HG02884 (cell line): ENCODE data around the gene GTSE1.
"Not testable (repeated sequence)": the region's sequence is repeated elsewhere in the genome, so short reads cannot be mapped to it uniquely, and the experiment has no call there.

Experiments used
- ATAC-seq: cut with Tn5 transposase; IDR thresholded peaks from one replicate; pipeline ENCODE4 v1.9.1; 2021; ENCODE audit warnings: mild to moderate bottlenecking, moderate library complexity; ENCODE audit not compliant: unreplicated experiment

Gene GTSE1

GRCh38 chr22:46293577-46294260 lies 3.0 kb upstream of the GTSE1 start:
- no peak for ATAC-seq

- no peak for ATAC-seq
These were observed 1.9 kb upstream of the GTSE1 start for GRCh38 chr22:46294784-46295183.

GRCh38 chr22:46295277-46295971 lies 1.2 kb upstream of the GTSE1 start:
- ATAC-seq, result no peak

GRCh38 chr22:46297151-46297812 lies 612 bp downstream of the GTSE1 start:
- peak; percentile 12 for ATAC-seq

- no peak for ATAC-seq
These were observed 2.4 kb downstream of the GTSE1 start for GRCh38 chr22:46299101-46299500.

GRCh38 chr22:46300491-46300890 lies 3.8 kb downstream of the GTSE1 start:
- no peak for ATAC-seq

- ATAC-seq, result no peak
These were observed 6.8 kb downstream of the GTSE1 start for GRCh38 chr22:46303347-46303965.

GRCh38 chr22:46308283-46308988 lies 11.8 kb downstream of the GTSE1 start:
- ATAC-seq, result no peak

GRCh38 chr22:46309526-46310085 lies 12.9 kb downstream of the GTSE1 start:
- no peak for ATAC-seq

- no peak for ATAC-seq
These were observed 15.4 kb downstream of the GTSE1 start for GRCh38 chr22:46312056-46312455.

- ATAC-seq, result not testable (repeated sequence)
These were observed 16.2 kb downstream of the GTSE1 start for GRCh38 chr22:46312848-46313247.

- no peak for ATAC-seq
These were observed 19.3 kb downstream of the GTSE1 start for GRCh38 chr22:46315976-46316375.

- no peak for ATAC-seq
These were observed 21.0 kb downstream of the GTSE1 start for GRCh38 chr22:46317646-46318045.

GRCh38 chr22:46318576-46318975 lies 21.9 kb downstream of the GTSE1 start:
- no peak for ATAC-seq

GRCh38 chr22:46319319-46319718 lies 22.6 kb downstream of the GTSE1 start:
- no peak for ATAC-seq

GRCh38 chr22:46320166-46320710 lies 23.6 kb downstream of the GTSE1 start:
- ATAC-seq, result no peak

- ATAC-seq, result no peak
These were observed 24.2 kb downstream of the GTSE1 start for GRCh38 chr22:46320716-46321386.

- ATAC-seq, result no peak
These were observed 26.0 kb downstream of the GTSE1 start for GRCh38 chr22:46322711-46323110.

- ATAC-seq, result no peak
These were observed 26.5 kb downstream of the GTSE1 start for GRCh38 chr22:46323162-46323561.
